ENCODE results near the gene DNMBP.

The DNMBP gene

GRCh38 chr10:99880080-99880835, 129.5 kb downstream of the DNMBP start:
- H3K27ac ChIP-seq (ENCODE audit: low read length, poor library complexity, severe bottlenecking), result no peak overlapping the region

GRCh38 chr10:99875473-99875872, 134.3 kb downstream of the DNMBP start:
- no peak overlapping the region for H3K27ac ChIP-seq (ENCODE audit: low read length, poor library complexity, severe bottlenecking)
- no peak overlapping the region for H3K9ac ChIP-seq (ENCODE audit: low read length)
- H3K4ac ChIP-seq (ENCODE audit: low read depth in 1 of 2, low read length in 2 of 2), result no peak overlapping the region
- no peak overlapping the region for H3K14ac ChIP-seq (ENCODE audit: low read length in 2 of 2)
- H2BK5ac ChIP-seq (ENCODE audit: low read depth, low read length, poor library complexity, severe bottlenecking), result no peak overlapping the region
- H3K4me1 ChIP-seq (ENCODE audit: control insufficient read depth, insufficient read depth, low read depth, low read length), result peaks cover 3% of the 10 kb centered on the region
- H2AFZ ChIP-seq (ENCODE audit: low read depth, low read length), result no peak overlapping the region
- no peak overlapping the region for H2BK12ac ChIP-seq (ENCODE audit: low read length in 2 of 2)
- no peak overlapping the region for H3K4me3 ChIP-seq (ENCODE audit: insufficient read depth in 1 of 2, low read depth in 1 of 2, low read length in 2 of 2)
- H2BK120ac ChIP-seq (ENCODE audit: low read depth, low read length), result no peak overlapping the region
- peaks cover 20% of the 10 kb centered on the region for H3K79me1 ChIP-seq (replicated peaks; ENCODE audit: low read length, poor library complexity, severe bottlenecking)
- 11% methylated on average over 3 of the region's 5 CpGs for WGBS
- H3K18ac ChIP-seq (ENCODE audit: low read depth in 1 of 2, low read length in 2 of 2), result no peak overlapping the region
- no peak overlapping the region for H2BK15ac ChIP-seq (ENCODE audit: low read depth, poor library complexity, severe bottlenecking)
- no peaks in the 10 kb centered on the region for H3K27me3 ChIP-seq (ENCODE audit: control insufficient read depth in 1 of 2, insufficient read depth in 1 of 2, low read length in 2 of 2)
- DNase-seq, result peak; percentile 68
- peaks cover 56 to 77% of the 10 kb centered on the region in 2 experiments for H3K36me3 ChIP-seq (ENCODE audit: control insufficient read depth in 1 of 2, insufficient read depth in 2 of 2, low read depth in 1 of 2, low read length in 2 of 2)
- no peak overlapping the region for H3K23ac ChIP-seq (ENCODE audit: low read length in 2 of 2)
- no peak overlapping the region for H2AK5ac ChIP-seq (ENCODE audit: low read length, severe bottlenecking)
- H3K4me2 ChIP-seq (ENCODE audit: low read length, poor library complexity, severe bottlenecking), result no peak overlapping the region
- no peak overlapping the region for H4K91ac ChIP-seq (ENCODE audit: low read length)
- H3K9me3 ChIP-seq (ENCODE audit: control insufficient read depth, low read length), result no peaks in the 10 kb centered on the region
- H4K8ac ChIP-seq (ENCODE audit: low read length), result no peak overlapping the region

More at GRCh38 chr10:99880080-99880835, 129.5 kb downstream of the DNMBP start:
- Histone ChIP-seq H2BK12ac (ENCODE audit: low read length in 2 of 2) (peak overlapping the region in 1 of 2 experiments; percentile 87), H3K4me2 (ENCODE audit: low read length, poor library complexity, severe bottlenecking) (no peak overlapping the region), H3K9ac (ENCODE audit: low read length) (no peak overlapping the region), H2AK5ac (ENCODE audit: low read length, severe bottlenecking) (no peak overlapping the region), H3K4me3 (ENCODE audit: insufficient read depth in 1 of 2, low read depth in 1 of 2, low read length in 2 of 2) (no peak overlapping the region), H2BK5ac (ENCODE audit: low read depth, low read length, poor library complexity, severe bottlenecking) (no peak overlapping the region), H3K23ac (ENCODE audit: low read length in 2 of 2) (no peak overlapping the region), H3K27me3 (ENCODE audit: control insufficient read depth in 1 of 2, insufficient read depth in 1 of 2, low read length in 2 of 2) (no peaks in the 10 kb centered on the region), H3K14ac (ENCODE audit: low read length in 2 of 2) (no peak overlapping the region), H3K18ac (ENCODE audit: low read depth in 1 of 2, low read length in 2 of 2) (peak overlapping the region in 1 of 2 experiments; percentile 55), H3K4ac (ENCODE audit: low read depth in 1 of 2, low read length in 2 of 2) (peak overlapping the region in 1 of 2 experiments; percentile 62), H3K36me3 (ENCODE audit: control insufficient read depth in 1 of 2, insufficient read depth in 2 of 2, low read depth in 1 of 2, low read length in 2 of 2) (peaks cover 69 to 100% of the 10 kb centered on the region in 2 experiments), H3K9me3 (ENCODE audit: control insufficient read depth, low read length) (no peaks in the 10 kb centered on the region), H2AFZ (ENCODE audit: low read depth, low read length) (no peak overlapping the region), H3K79me1 (replicated peaks; ENCODE audit: low read length, poor library complexity, severe bottlenecking) (peaks cover 31% of the 10 kb centered on the region), H4K8ac (ENCODE audit: low read length) (no peak overlapping the region), H3K4me1 (ENCODE audit: control insufficient read depth, insufficient read depth, low read depth, low read length) (peaks cover 1% of the 10 kb centered on the region), H2BK15ac (ENCODE audit: low read depth, poor library complexity, severe bottlenecking) (peak overlapping the region; percentile 6), H2BK120ac (ENCODE audit: low read depth, low read length) (no peak overlapping the region), H4K91ac (ENCODE audit: low read length) (no peak overlapping the region)
- 75% methylated on average over 17 of the region's 19 CpGs for WGBS
- peak; percentile 84 for DNase-seq

GRCh38 chr10:99874341-99875085, 135.2 kb downstream of the DNMBP start:
- Histone ChIP-seq H4K8ac (ENCODE audit: low read length) (peak overlapping the region; percentile 62), H3K4me3 (ENCODE audit: insufficient read depth in 1 of 2, low read depth in 1 of 2, low read length in 2 of 2) (no peak overlapping the region), H3K79me1 (replicated peaks; ENCODE audit: low read length, poor library complexity, severe bottlenecking) (peaks cover 13% of the 10 kb centered on the region), H3K18ac (ENCODE audit: low read depth in 1 of 2, low read length in 2 of 2) (peak overlapping the region in 1 of 2 experiments; percentile 48), H2BK5ac (ENCODE audit: low read depth, low read length, poor library complexity, severe bottlenecking) (no peak overlapping the region), H3K9me3 (ENCODE audit: control insufficient read depth, low read length) (no peaks in the 10 kb centered on the region), H3K4me2 (ENCODE audit: low read length, poor library complexity, severe bottlenecking) (no peak overlapping the region), H2AFZ (ENCODE audit: low read depth, low read length) (no peak overlapping the region), H2BK120ac (ENCODE audit: low read depth, low read length) (no peak overlapping the region), H3K9ac (ENCODE audit: low read length) (no peak overlapping the region), H4K91ac (ENCODE audit: low read length) (no peak overlapping the region), H2BK15ac (ENCODE audit: low read depth, poor library complexity, severe bottlenecking) (no peak overlapping the region), H3K27ac (ENCODE audit: low read length, poor library complexity, severe bottlenecking) (no peak overlapping the region), H3K14ac (ENCODE audit: low read length in 2 of 2) (no peak overlapping the region), H3K23ac (ENCODE audit: low read length in 2 of 2) (no peak overlapping the region), H2BK12ac (ENCODE audit: low read length in 2 of 2) (peak overlapping the region in 1 of 2 experiments; percentile 24), H3K4me1 (ENCODE audit: control insufficient read depth, insufficient read depth, low read depth, low read length) (peaks cover 3% of the 10 kb centered on the region), H3K36me3 (ENCODE audit: control insufficient read depth in 1 of 2, insufficient read depth in 2 of 2, low read depth in 1 of 2, low read length in 2 of 2) (peaks cover 47 to 67% of the 10 kb centered on the region in 2 experiments), H3K27me3 (ENCODE audit: control insufficient read depth in 1 of 2, insufficient read depth in 1 of 2, low read length in 2 of 2) (no peaks in the 10 kb centered on the region), H2AK5ac (ENCODE audit: low read length, severe bottlenecking) (no peak overlapping the region), H3K4ac (ENCODE audit: low read depth in 1 of 2, low read length in 2 of 2) (peak overlapping the region in 1 of 2 experiments; percentile 53)
- no peak for DNase-seq
- WGBS, result 96% methylated on average over 9 of the region's 9 CpGs

- Histone ChIP-seq H3K27ac (ENCODE audit: low read length, poor library complexity, severe bottlenecking) (no peak overlapping the region), H2BK15ac (ENCODE audit: low read depth, poor library complexity, severe bottlenecking) (no peak overlapping the region), H3K36me3 (ENCODE audit: control insufficient read depth in 1 of 2, insufficient read depth in 2 of 2, low read depth in 1 of 2, low read length in 2 of 2) (peaks cover 41 to 60% of the 10 kb centered on the region in 2 experiments), H3K9me3 (ENCODE audit: control insufficient read depth, low read length) (no peaks in the 10 kb centered on the region), H2AFZ (ENCODE audit: low read depth, low read length) (no peak overlapping the region), H4K8ac (ENCODE audit: low read length) (no peak overlapping the region), H3K4me1 (ENCODE audit: control insufficient read depth, insufficient read depth, low read depth, low read length) (peaks cover 3% of the 10 kb centered on the region), H3K18ac (ENCODE audit: low read depth in 1 of 2, low read length in 2 of 2) (peak overlapping the region in 1 of 2 experiments; percentile 37), H3K4me3 (ENCODE audit: insufficient read depth in 1 of 2, low read depth in 1 of 2, low read length in 2 of 2) (no peak overlapping the region), H4K91ac (ENCODE audit: low read length) (no peak overlapping the region), H2BK12ac (ENCODE audit: low read length in 2 of 2) (no peak overlapping the region), H3K9ac (ENCODE audit: low read length) (no peak overlapping the region), H2BK5ac (ENCODE audit: low read depth, low read length, poor library complexity, severe bottlenecking) (no peak overlapping the region), H3K4me2 (ENCODE audit: low read length, poor library complexity, severe bottlenecking) (no peak overlapping the region), H3K79me1 (replicated peaks; ENCODE audit: low read length, poor library complexity, severe bottlenecking) (peaks cover 13% of the 10 kb centered on the region), H3K27me3 (ENCODE audit: control insufficient read depth in 1 of 2, insufficient read depth in 1 of 2, low read length in 2 of 2) (peaks cover 0 to 4% of the 10 kb centered on the region in 2 experiments), H2AK5ac (ENCODE audit: low read length, severe bottlenecking) (no peak overlapping the region), H3K4ac (ENCODE audit: low read depth in 1 of 2, low read length in 2 of 2) (no peak overlapping the region), H3K14ac (ENCODE audit: low read length in 2 of 2) (no peak overlapping the region), H3K23ac (ENCODE audit: low read length in 2 of 2) (no peak overlapping the region), H2BK120ac (ENCODE audit: low read depth, low read length) (no peak overlapping the region)
- no peak for DNase-seq
- WGBS, result 100% methylated on average over 5 of the region's 5 CpGs
Observed at GRCh38 chr10:99873846-99874245, 135.9 kb downstream of the DNMBP start.

Data from mesenchymal stem cell (in vitro differentiated cells and primary cell).